HepG2 (cell line): ENCODE measurements around the gene SLC22A7. TPM values are rescaled to one million over a fixed set of nuclear protein-coding genes. Genes with fewer than 3 reads are reported as not detected.

Experiments used
- BRCA1 ChIP-seq: sonication (generic); formaldehyde crosslinking; IDR thresholded peaks from 2 replicates; pipeline ENCODE4 v1.4.0; 2020; ENCODE audit warnings: missing genetic modification reagents
- ELF4 ChIP-seq: sonication (generic); formaldehyde crosslinking; IDR thresholded peaks from 2 replicates; pipeline ENCODE4 v1.5.0; 2020; ENCODE audit warnings: missing genetic modification reagents, mild to moderate bottlenecking, moderate library complexity, borderline replicate concordance
- EP300 ChIP-seq, 3 experiments: sonication (generic) in 1 of 3; formaldehyde crosslinking in 1 of 3; IDR thresholded peaks; 2 replicates each; pipeline versions ENCODE4 v1.5.1 to v1.6.1; 2011 to 2020; ENCODE audit warnings: low read depth in 2 of 3, low read length in 2 of 3, borderline replicate concordance in 1 of 3, improper control_type of control experiment in 1 of 3, mild to moderate bottlenecking in 1 of 3, missing genetic modification reagents in 1 of 3, moderate library complexity in 1 of 3
- FUBP1 ChIP-seq: sonication (generic); formaldehyde crosslinking; IDR thresholded peaks from 2 replicates; pipeline ENCODE4 v1.5.1; 2020; ENCODE audit warnings: missing genetic modification reagents, mild to moderate bottlenecking, borderline replicate concordance
- HNF4A ChIP-seq: sonication (generic); formaldehyde crosslinking; IDR thresholded peaks from 2 replicates; pipeline ENCODE4 v1.4.0; 2020; ENCODE audit warnings: missing genetic modification reagents
- HOXA3 ChIP-seq: sonication (generic); formaldehyde crosslinking; IDR thresholded peaks from 2 replicates; pipeline ENCODE4 v1.5.0; 2020; ENCODE audit warnings: missing genetic modification reagents
- IRX3 ChIP-seq: sonication (generic); formaldehyde crosslinking; IDR thresholded peaks from 2 replicates; pipeline ENCODE4 v1.8.1; 2023; ENCODE audit warnings: mild to moderate bottlenecking, low read depth, missing genetic modification reagents, borderline replicate concordance
- NFRKB ChIP-seq: fragments of 450-650 bp; IDR thresholded peaks from 2 replicates; pipeline ENCODE4 v1.6.1; 2017
- NR2F6 ChIP-seq, 2 experiments: IDR thresholded peaks; 2 replicates each; pipeline ENCODE4 v1.6.1; 2016; ENCODE audit warnings: antibody characterized with exemption in 1 of 2, mild to moderate bottlenecking in 1 of 2
- RAD51 ChIP-seq: fragments of 450-650 bp; IDR thresholded peaks from 2 replicates; pipeline ENCODE4 v1.6.1; 2016; ENCODE audit warnings: borderline replicate concordance
- TAF1 ChIP-seq: sonication (generic); formaldehyde crosslinking; IDR thresholded peaks from 2 replicates; pipeline ENCODE4 v1.4.0; 2020; ENCODE audit warnings: missing genetic modification reagents
- THAP11 ChIP-seq: IDR thresholded peaks from 2 replicates; pipeline ENCODE4 v1.6.1; 2016; ENCODE audit warnings: missing biosample characterization, missing genetic modification reagents
- ZC3H4 ChIP-seq: sonication (generic); formaldehyde crosslinking; IDR thresholded peaks from 2 replicates; pipeline ENCODE4 v1.4.0; 2020; ENCODE audit warnings: missing genetic modification reagents, borderline replicate concordance
- ZMYM4 ChIP-seq: sonication (generic); formaldehyde crosslinking; IDR thresholded peaks from 2 replicates; pipeline ENCODE4 v1.8.1; 2023; ENCODE audit warnings: mild to moderate bottlenecking, missing genetic modification reagents
- ZNF136 ChIP-seq: sonication (generic); formaldehyde crosslinking; IDR thresholded peaks from 2 replicates; pipeline ENCODE4 v1.8.1; 2022; ENCODE audit warnings: low read depth, mild to moderate bottlenecking, moderate library complexity, missing genetic modification reagents
- ZNF230 ChIP-seq: sonication (generic); formaldehyde crosslinking; IDR thresholded peaks from 2 replicates; pipeline ENCODE4 v1.4.0; 2020; ENCODE audit warnings: mild to moderate bottlenecking, missing genetic modification reagents
- ZNF260 ChIP-seq: sonication (generic); formaldehyde crosslinking; IDR thresholded peaks from 2 replicates; pipeline ENCODE4 v1.4.0; 2020; ENCODE audit warnings: missing genetic modification reagents, low read depth, mild to moderate bottlenecking, borderline replicate concordance
- ZNF33A ChIP-seq: sonication (generic); formaldehyde crosslinking; IDR thresholded peaks from 2 replicates; pipeline ENCODE4 v1.5.1; 2020; ENCODE audit warnings: missing genetic modification reagents, mild to moderate bottlenecking, moderate library complexity, borderline replicate concordance
- ZNF383 ChIP-seq: sonication (generic); formaldehyde crosslinking; IDR thresholded peaks from 2 replicates; pipeline ENCODE4 v1.4.0; 2020; ENCODE audit warnings: missing genetic modification reagents, mild to moderate bottlenecking, borderline replicate concordance
- ZNF598 ChIP-seq: sonication (generic); formaldehyde crosslinking; IDR thresholded peaks from 2 replicates; pipeline ENCODE4 v1.5.1; 2020; ENCODE audit warnings: mild to moderate bottlenecking, missing genetic modification reagents, borderline replicate concordance
- ZNF614 ChIP-seq: IDR thresholded peaks from 2 replicates; pipeline ENCODE4 v1.6.1; 2018; ENCODE audit warnings: missing biosample characterization, missing genetic modification reagents, inconsistent platforms, borderline replicate concordance
- ZNF687 ChIP-seq: sonication (generic); formaldehyde crosslinking; IDR thresholded peaks from 2 replicates; pipeline ENCODE4 v1.5.1; 2020; ENCODE audit warnings: mild to moderate bottlenecking, missing genetic modification reagents, moderate library complexity
- ZNF773 ChIP-seq: sonication (generic); formaldehyde crosslinking; IDR thresholded peaks from 2 replicates; pipeline ENCODE4 v1.4.0; 2020; ENCODE audit warnings: missing genetic modification reagents, borderline replicate concordance
- polyA plus RNA-seq, 8 experiments: library from polyadenylated mRNA; depleted of rRNA in 3 of 8; stranded (reverse) in 7 of 8; unstranded in 1 of 8; fragments of >200 nt; fragmentation: Illumina TruSeq in 4 of 8; extraction: Trizol in 4 of 8; gene quantifications; 2 replicates each; pipeline versions ENCODE4 v1.2.1 to v1.2.3, GENCODE V29; 2011 to 2016; ENCODE audit warnings: low read depth in 4 of 8, missing spikeins in 1 of 8, mixed read lengths in 1 of 8; ENCODE audit not compliant: insufficient read depth in 1 of 8
- total RNA-seq, 5 experiments: library from RNA; depleted of rRNA; stranded (reverse); fragments of >200 nt; fragmentation: Illumina TruSeq; extraction: Trizol; gene quantifications; 2 replicates each; pipeline ENCODE4 v1.2.3, GENCODE V29; 2016; ENCODE audit warnings: low read depth in 1 of 5
- TF ChIP-seq, protein P1 (sequence below): sonication (generic); formaldehyde crosslinking; IDR thresholded peaks from 2 replicates; pipeline ENCODE4 v1.5.0; 2020; ENCODE audit warnings: missing genetic modification reagents

The SLC22A7 gene
- total and polyA plus RNA-seq, 2 of the 13 experiments (the other 11 are each of a cell fraction or from before 2014, with no cell fraction given), result 5.3 to 22.6 TPM

- TF ChIP-seq ZNF773 (CRISPR knock-in tag) (no peak), FUBP1 (CRISPR knock-in tag) (no peak), HNF4A (CRISPR knock-in tag) (peak; percentile 75), ZNF230 (CRISPR knock-in tag) (no peak), RAD51 (no peak), ZNF687 (CRISPR knock-in tag) (peak; percentile 49), ZNF260 (CRISPR knock-in tag) (no peak), BRCA1 (CRISPR knock-in tag) (no peak), ZNF383 (CRISPR knock-in tag) (no peak), IRX3 (CRISPR knock-in tag) (no peak), ZMYM4 (CRISPR knock-in tag) (no peak), ELF4 (CRISPR knock-in tag) (no peak), ZNF614 (CRISPR knock-in tag) (no peak), ZNF136 (CRISPR knock-in tag) (0 out of 2 replicates have a peak, but pooled peaks have one; percentile 65), EP300 (IDR thresholded peaks at IDR 0.05; ENCODE audit: low read depth in 2 of 2, low read length in 2 of 2) (peak in 1 of 2 experiments; percentile 61; a peak in 2 of 4 replicates), EP300 (CRISPR knock-in tag; IDR thresholded peaks at IDR 0.05; ENCODE audit: borderline replicate concordance) (peak; percentile 24; the same call in 1 of the 2 replicates), TAF1 (no peak), NR2F6 (IDR thresholded peaks at IDR 0.05) (no peak), NR2F6 (CRISPR knock-in tag; IDR thresholded peaks at IDR 0.05) (peak; percentile 43; the same call in 1 of the 2 replicates), THAP11 (CRISPR knock-in tag) (peak; percentile 17; the same call in 1 of the 2 replicates), ZC3H4 (no peak), HOXA3 (CRISPR knock-in tag) (peak; percentile 51; the same call in 1 of the 2 replicates), ZNF598 (peak; percentile 18; the same call in 1 of the 2 replicates), NFRKB (no peak), ZNF33A (CRISPR knock-in tag) (0 out of 2 replicates have a peak, but pooled peaks have one; percentile 43)
- TF ChIP-seq, protein P1, sequence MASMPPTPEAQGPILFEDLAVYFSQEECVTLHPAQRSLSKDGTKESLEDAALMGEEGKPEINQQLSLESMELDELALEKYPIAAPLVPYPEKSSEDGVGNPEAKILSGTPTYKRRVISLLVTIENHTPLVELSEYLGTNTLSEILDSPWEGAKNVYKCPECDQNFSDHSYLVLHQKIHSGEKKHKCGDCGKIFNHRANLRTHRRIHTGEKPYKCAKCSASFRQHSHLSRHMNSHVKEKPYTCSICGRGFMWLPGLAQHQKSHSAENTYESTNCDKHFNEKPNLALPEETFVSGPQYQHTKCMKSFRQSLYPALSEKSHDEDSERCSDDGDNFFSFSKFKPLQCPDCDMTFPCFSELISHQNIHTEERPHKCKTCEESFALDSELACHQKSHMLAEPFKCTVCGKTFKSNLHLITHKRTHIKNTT, result no peak
Observed at GRCh38 chr6:43265564-43265963, 32.5 kb upstream of the SLC22A7 start (continued).
